Cardiac muscle cell (in vitro differentiated cells and primary cell): Measurements from ENCODE around the gene EPB41L2. TPM values are rescaled to one million over a fixed set of nuclear protein-coding genes. Genes with fewer than 3 reads are reported as not detected.

Experiments used
- DNase-seq, 2 donors: peaks; one replicate each; pipeline versions ENCODE4 v3.0.0 to v3.0.0-alpha.2; 2010 to 2017; ENCODE audit warnings: low read depth in 1 of 2, low spot score in 1 of 2
- H3K27ac ChIP-seq: fragments of 200-600 bp; sonication (generic); 2 replicates; pipeline ENCODE4 v1.5.1; 2016
- H3K27me3 ChIP-seq: fragments of 200-600 bp; sonication (generic); 2 replicates; pipeline ENCODE4 v1.6.0; 2016; ENCODE audit warnings: control low read depth
- H3K36me3 ChIP-seq: fragments of 200-600 bp; sonication (generic); 2 replicates; pipeline ENCODE4 v1.5.1; 2016; ENCODE audit warnings: control low read depth
- H3K4me1 ChIP-seq: fragments of 200-600 bp; sonication (generic); 2 replicates; pipeline ENCODE4 v1.8.1; 2017; ENCODE audit warnings: low read depth, mild to moderate bottlenecking, mixed run types
- H3K4me3 ChIP-seq: fragments of 200-600 bp; sonication (generic); 2 replicates; pipeline ENCODE4 v1.5.1; 2016; ENCODE audit warnings: mild to moderate bottlenecking
- H3K9me3 ChIP-seq: fragments of 200-600 bp; sonication (generic); 2 replicates; pipeline ENCODE4 v1.5.1; 2017; ENCODE audit warnings: low read depth, mild to moderate bottlenecking, control low read depth
- CTCF ChIP-seq: IDR thresholded peaks from 2 replicates; pipeline ENCODE4 v1.5.1; 2012; ENCODE audit warnings: low read depth, mild to moderate bottlenecking, low read length
- polyA plus RNA-seq: library from polyadenylated mRNA; unstranded; fragments of >200 nt; fragmentation: Nextera tagmentation; extraction: Ambion mirVana; gene quantifications from 2 replicates; pipeline ENCODE4 v1.2.1, GENCODE V29; 2016
- total RNA-seq: library from RNA; depleted of rRNA; stranded (reverse); fragments of >200 nt; gene quantifications from 2 replicates; pipeline ENCODE4 v1.2.3, GENCODE V29; 2016

EPB41L2 gene
- total and polyA plus RNA-seq, 2 experiments from 2014 or later, result 11.0 to 24.0 TPM

- H3K36me3 ChIP-seq, result no peaks in the 10 kb centered on the region
- no peaks in the 10 kb centered on the region for H3K27me3 ChIP-seq
- no peaks in the 10 kb centered on the region for H3K9me3 ChIP-seq
- peaks cover 7% of the 10 kb centered on the region for H3K4me1 ChIP-seq
- H3K27ac ChIP-seq, result no peak overlapping the region
- H3K4me3 ChIP-seq, result no peak overlapping the region
- no peak for TF ChIP-seq CTCF
- DNase-seq, result no peak
Observed at GRCh38 chr6:130936933-130937332, 126.1 kb downstream of the EPB41L2 start.

GRCh38 chr6:130935978-130936377 lies 127.1 kb downstream of the EPB41L2 start:
- Histone ChIP-seq H3K4me3 (no peak overlapping the region), H3K4me1 (peaks cover 7% of the 10 kb centered on the region), H3K36me3 (no peaks in the 10 kb centered on the region), H3K9me3 (no peaks in the 10 kb centered on the region), H3K27ac (no peak overlapping the region), H3K27me3 (no peaks in the 10 kb centered on the region)
- no peak for TF ChIP-seq CTCF
- DNase-seq, result no peak

DNA sequence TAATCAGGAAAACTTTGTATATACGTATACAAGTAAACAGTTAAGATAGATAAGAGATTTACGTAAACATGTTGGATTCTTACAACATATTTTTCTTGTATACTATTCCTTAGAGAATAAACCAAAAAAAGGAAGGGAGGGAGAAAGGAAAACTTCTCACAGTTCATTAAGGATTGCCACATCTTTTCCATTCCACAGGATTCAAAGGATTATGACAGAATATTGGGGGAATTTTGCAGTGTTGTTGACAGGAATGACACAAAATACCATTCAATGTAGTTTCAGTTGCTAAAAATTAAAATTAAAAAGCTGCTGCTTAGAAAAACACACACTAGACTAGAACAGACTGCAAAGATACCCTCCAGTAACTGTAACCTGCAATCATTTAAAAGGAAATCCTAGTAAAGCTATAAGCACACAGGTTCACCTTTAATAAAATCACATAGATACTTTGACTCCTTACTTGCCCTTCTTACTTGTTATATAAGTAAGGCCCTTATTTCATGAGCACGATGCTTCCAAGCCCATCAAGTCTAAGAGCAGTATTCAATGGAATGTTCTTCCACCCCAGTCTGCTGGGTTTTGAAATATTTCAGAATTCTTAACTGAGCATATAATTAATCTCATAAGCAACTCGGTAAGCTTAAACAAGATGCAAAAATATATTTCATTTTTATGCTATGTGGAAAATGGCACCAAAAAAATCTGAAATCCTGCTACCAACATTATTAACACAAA lies 128.0 kb downstream of the EPB41L2 start:
- no peak overlapping the region for H3K27ac ChIP-seq
- H3K27me3 ChIP-seq, result no peaks in the 10 kb centered on the region
- no peak for TF ChIP-seq CTCF
- H3K4me1 ChIP-seq, result peaks cover 7% of the 10 kb centered on the region
- no peak overlapping the region for H3K4me3 ChIP-seq
- DNase-seq, result peak in 1 of 2 donors; percentile 59
- no peaks in the 10 kb centered on the region for H3K9me3 ChIP-seq
- H3K36me3 ChIP-seq, result no peaks in the 10 kb centered on the region

DNA sequence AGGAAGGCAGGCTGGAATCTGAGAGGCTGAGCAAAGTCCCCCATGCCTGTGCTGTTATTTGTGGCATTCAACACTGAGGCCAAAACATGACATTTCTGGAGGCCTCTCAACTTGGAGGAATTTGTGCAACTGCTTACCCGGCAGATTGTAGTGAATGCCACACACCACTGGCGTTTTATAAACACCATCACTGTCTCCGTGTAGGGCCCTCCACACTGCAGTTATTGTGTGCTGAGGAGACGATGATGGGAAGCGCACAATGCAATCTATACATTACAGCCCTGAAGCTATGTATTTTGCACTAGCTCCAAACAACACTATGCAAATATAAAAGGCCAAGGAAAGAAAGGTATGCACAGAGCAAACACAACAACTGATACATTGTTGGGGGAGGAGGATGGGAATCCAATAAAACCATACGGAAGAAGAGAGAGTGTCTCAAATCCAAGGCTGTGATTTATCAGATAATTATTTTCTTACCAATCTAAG lies 129.3 kb downstream of the EPB41L2 start:
- no peak overlapping the region for H3K27ac ChIP-seq
- no peak overlapping the region for H3K4me3 ChIP-seq
- H3K4me1 ChIP-seq, result peaks cover 7% of the 10 kb centered on the region
- peak; percentile 7 to 67 for DNase-seq
- no peaks in the 10 kb centered on the region for H3K9me3 ChIP-seq
- no peaks in the 10 kb centered on the region for H3K36me3 ChIP-seq
- no peaks in the 10 kb centered on the region for H3K27me3 ChIP-seq
- TF ChIP-seq CTCF, result no peak

DNA sequence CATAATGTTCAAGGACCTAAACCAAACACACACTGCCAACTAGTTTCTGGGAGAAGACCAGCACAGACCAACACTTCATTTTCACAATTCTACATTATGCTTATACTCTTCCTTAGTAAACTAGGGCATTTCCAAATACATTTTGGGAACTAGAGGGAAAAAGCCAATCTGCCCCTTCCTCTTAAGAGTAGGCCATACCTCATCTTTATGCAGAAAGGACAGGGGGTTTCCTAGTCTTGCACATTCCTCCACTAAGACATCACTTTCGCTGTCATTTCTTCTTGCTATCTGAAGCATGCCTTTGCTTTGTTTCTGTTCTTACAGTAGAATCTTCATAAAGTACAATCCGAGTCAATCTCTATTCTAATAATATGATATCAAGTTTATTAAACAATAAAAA lies 130.1 kb downstream of the EPB41L2 start:
- no peak overlapping the region for H3K27ac ChIP-seq
- no peaks in the 10 kb centered on the region for H3K9me3 ChIP-seq
- no peak for TF ChIP-seq CTCF
- H3K36me3 ChIP-seq, result no peaks in the 10 kb centered on the region
- H3K27me3 ChIP-seq, result no peaks in the 10 kb centered on the region
- H3K4me1 ChIP-seq, result peaks cover 7% of the 10 kb centered on the region
- no peak overlapping the region for H3K4me3 ChIP-seq
- DNase-seq, result no peak
